ENCODE results near the gene SPRR1B. TPM values are rescaled to one million over a fixed set of nuclear protein-coding genes. Genes with fewer than 3 reads are reported as not detected.

The SPRR1B gene
- total RNA-seq, 2 experiments from 2014 or later = not detected

- no peak for DNase-seq
- intact Hi-C loops (cut with micrococcal nuclease) = no loop called here
- H3K27me3 Mint-ChIP-seq = peaks cover 22% of the 10 kb centered on the region
- no peaks in the 10 kb centered on the region for H3K9me3 Mint-ChIP-seq
- no peaks in the 10 kb centered on the region for H3K36me3 Mint-ChIP-seq
- no peak within 1 kb of the TSS for H3K4me3 Mint-ChIP-seq
- no peak within 1 kb of the TSS for H3K27ac Mint-ChIP-seq
- no peaks in the 10 kb centered on the region for H3K4me1 Mint-ChIP-seq (ENCODE audit: low read depth)
- ChIA-PET CTCF (no interaction called here), POLR2A (no interaction called here)
Measured at GRCh38 chr1:153057375-153057774, 26.4 kb downstream of the SPRR1B start, which contains the start of gene SPRR2A. TSS of gene SPRR2A (minus strand) at chr1:153057512. CDS start at chr1:153056735, 777 bp downstream.

DNA sequence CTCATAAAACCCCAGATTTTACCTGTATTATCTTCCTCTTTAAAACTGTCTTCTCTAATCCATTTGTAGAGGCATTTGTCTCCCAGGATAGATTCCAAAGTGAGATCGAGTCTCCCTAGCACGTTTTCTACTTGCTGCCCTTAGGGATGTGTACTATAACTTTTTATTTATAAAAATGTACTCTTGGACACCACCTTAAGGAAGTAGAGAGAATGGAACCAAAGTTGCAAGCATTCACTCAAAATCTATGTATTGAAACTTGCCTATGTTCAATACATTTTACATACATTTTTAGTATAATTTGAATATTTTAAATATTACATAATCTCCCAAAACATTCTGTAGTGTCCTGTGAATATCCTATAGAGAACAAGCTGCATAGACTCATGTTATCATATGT is 27.2 kb downstream of the SPRR1B start:
- intact Hi-C loops (cut with micrococcal nuclease) = no loop called here
- ChIA-PET CTCF (no interaction called here), POLR2A (no interaction called here)
- Mint-ChIP-seq H3K9me3 (no peaks in the 10 kb centered on the region), H3K4me1 (ENCODE audit: low read depth) (no peaks in the 10 kb centered on the region), H3K27ac (no peak overlapping the region), H3K36me3 (no peaks in the 10 kb centered on the region), H3K4me3 (no peak overlapping the region), H3K27me3 (peaks cover 23% of the 10 kb centered on the region)
- DNase-seq = no peak

- DNase-seq = no peak
- no peak overlapping the region for H3K4me3 Mint-ChIP-seq
- no peaks in the 10 kb centered on the region for H3K4me1 Mint-ChIP-seq (ENCODE audit: low read depth)
- H3K27me3 Mint-ChIP-seq = peaks cover 24% of the 10 kb centered on the region
- no peak overlapping the region for H3K27ac Mint-ChIP-seq
- CTCF ChIA-PET = no interaction called here
- no peaks in the 10 kb centered on the region for H3K9me3 Mint-ChIP-seq
- no peaks in the 10 kb centered on the region for H3K36me3 Mint-ChIP-seq
- POLR2A ChIA-PET = no interaction called here
- intact Hi-C loops (cut with micrococcal nuclease) = no loop called here
Measured at GRCh38 chr1:153058826-153059784, 28.1 kb downstream of the SPRR1B start.

DNA sequence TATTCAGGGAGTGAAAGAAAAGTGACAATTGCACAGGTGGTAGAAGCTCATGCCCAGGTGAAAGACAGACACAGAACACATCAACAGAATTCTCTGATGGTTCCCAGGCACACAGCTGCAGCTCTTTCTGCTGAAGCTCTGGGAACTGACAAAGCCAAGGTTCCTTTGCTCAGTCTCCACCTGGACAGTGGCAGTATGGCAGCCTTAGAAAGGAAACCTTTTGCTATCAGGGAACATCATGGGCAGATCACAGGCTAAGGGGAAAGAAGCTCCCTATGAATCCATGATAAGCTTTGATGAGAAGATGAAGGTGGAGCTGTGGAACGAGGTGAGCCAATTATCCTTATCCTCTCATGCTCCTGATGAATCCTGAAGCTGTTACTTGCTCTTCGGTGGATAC is 39.2 kb downstream of the SPRR1B start:
- Mint-ChIP-seq H3K27ac (no peak overlapping the region), H3K36me3 (no peaks in the 10 kb centered on the region), H3K9me3 (no peaks in the 10 kb centered on the region), H3K27me3 (peaks cover 9% of the 10 kb centered on the region), H3K4me1 (ENCODE audit: low read depth) (no peaks in the 10 kb centered on the region), H3K4me3 (no peak overlapping the region)
- ChIA-PET CTCF (no interaction called here), POLR2A (no interaction called here)
- intact Hi-C loops (cut with micrococcal nuclease) = no loop called here
- DNase-seq = no peak

DNA sequence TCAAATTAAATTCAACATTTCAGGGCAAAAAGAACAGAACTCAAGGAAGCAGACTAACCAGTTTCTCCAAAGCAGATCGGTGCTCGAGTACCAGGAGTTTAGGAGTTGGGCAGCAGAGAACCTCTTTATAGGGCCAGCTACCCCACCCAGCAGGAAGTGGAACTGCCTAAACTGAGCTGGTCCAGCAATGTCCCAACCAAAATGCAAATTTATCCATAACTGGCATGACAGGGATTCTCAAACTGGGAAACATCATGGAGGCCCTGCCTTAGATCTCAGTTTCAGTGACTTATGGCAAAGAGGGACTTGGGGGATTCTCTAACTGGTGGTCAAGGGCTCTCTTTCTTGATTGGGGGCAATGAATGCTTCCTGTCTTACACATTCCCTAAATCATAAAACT is 40.5 kb downstream of the SPRR1B start, which contains the start of gene SPRR2B:
Gene SPRR2B (minus strand): TSS at position 101 of the 400 bp plus-strand sequence. CDS start 772 bp downstream, outside the sequence.
- Mint-ChIP-seq H3K27me3 (peaks cover 2% of the 10 kb centered on the region), H3K36me3 (no peaks in the 10 kb centered on the region), H3K4me1 (ENCODE audit: low read depth) (no peaks in the 10 kb centered on the region), H3K9me3 (no peaks in the 10 kb centered on the region), H3K27ac (no peak within 1 kb of the TSS), H3K4me3 (no peak within 1 kb of the TSS)
- POLR2A ChIA-PET = no interaction called here
- intact Hi-C loops (cut with micrococcal nuclease) = no loop called here
- CTCF ChIA-PET = no interaction called here
- DNase-seq = no peak

GRCh38 chr1:153072806-153073726 is 42.1 kb downstream of the SPRR1B start:
- CTCF ChIA-PET = no interaction called here
- no peak overlapping the region for H3K27ac Mint-ChIP-seq
- H3K9me3 Mint-ChIP-seq = no peaks in the 10 kb centered on the region
- H3K4me1 Mint-ChIP-seq (ENCODE audit: low read depth) = no peaks in the 10 kb centered on the region
- intact Hi-C loops (cut with micrococcal nuclease) = no loop called here
- H3K27me3 Mint-ChIP-seq = peaks cover 5% of the 10 kb centered on the region
- no peak for DNase-seq
- no peaks in the 10 kb centered on the region for H3K36me3 Mint-ChIP-seq
- POLR2A ChIA-PET = no interaction called here
- no peak overlapping the region for H3K4me3 Mint-ChIP-seq

DNA sequence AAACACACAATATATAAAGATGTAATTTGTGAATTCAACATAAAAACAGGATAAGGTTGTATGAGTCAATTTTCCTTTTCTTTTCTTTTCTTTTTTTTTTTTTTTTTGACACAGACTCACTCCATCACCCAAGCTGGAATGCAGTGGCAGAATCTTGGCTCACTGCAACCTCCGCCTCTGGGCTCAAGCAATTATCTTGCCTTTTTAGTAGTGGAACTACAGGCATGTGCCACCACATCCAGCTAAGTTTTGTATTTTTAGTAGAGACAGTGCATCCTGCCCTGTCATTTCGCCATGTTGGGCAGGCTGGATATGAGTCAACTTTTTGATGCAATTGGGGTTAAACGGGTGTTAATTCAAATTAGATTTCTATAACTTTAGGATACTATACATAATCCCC is 50.7 kb downstream of the SPRR1B start:
- POLR2A ChIA-PET = no interaction called here
- H3K4me3 Mint-ChIP-seq = no peak overlapping the region
- no peaks in the 10 kb centered on the region for H3K4me1 Mint-ChIP-seq (ENCODE audit: low read depth)
- no peaks in the 10 kb centered on the region for H3K36me3 Mint-ChIP-seq
- CTCF ChIA-PET = no interaction called here
- peaks cover 18% of the 10 kb centered on the region for H3K27me3 Mint-ChIP-seq
- intact Hi-C loops (cut with micrococcal nuclease) = no loop called here
- peaks cover 6% of the 10 kb centered on the region for H3K9me3 Mint-ChIP-seq
- no peak for DNase-seq
- no peak overlapping the region for H3K27ac Mint-ChIP-seq

Other genes starting within 250 kb of the SPRR1B start
- gene LCE1E, start 244.9 kb upstream of the SPRR1B start, total RNA-seq = not detected
- gene LCE1D, start 234.5 kb upstream of the SPRR1B start, total RNA-seq = not detected
- not detected for gene LCE1C, start 224.6 kb upstream of the SPRR1B start, total RNA-seq
- gene LCE1B, start 219.2 kb upstream of the SPRR1B start, total RNA-seq = not detected
- not detected for gene LCE1A, start 203.7 kb upstream of the SPRR1B start, total RNA-seq
- not detected for gene LCE6A, start 188.3 kb upstream of the SPRR1B start, total RNA-seq
- gene LCE7A, start 171.2 kb upstream of the SPRR1B start, total RNA-seq = not detected
- not detected for gene SMCP, start 152.9 kb upstream of the SPRR1B start, total RNA-seq
- not detected for gene IVL, start 122.7 kb upstream of the SPRR1B start, total RNA-seq
- not detected for gene SPRR5, start 84.0 kb upstream of the SPRR1B start, total RNA-seq
- gene SPRR4, start 60.6 kb upstream of the SPRR1B start, total RNA-seq = not detected
- not detected for gene SPRR1A, start 47.1 kb upstream of the SPRR1B start, total RNA-seq
- gene SPRR3, start 29.5 kb upstream of the SPRR1B start, total RNA-seq = not detected
- gene SPRR2D, start 9.9 kb downstream of the SPRR1B start, total RNA-seq = not detected
- not detected for gene SPRR2A, start 26.3 kb downstream of the SPRR1B start, total RNA-seq
- not detected for gene SPRR2B, start 40.4 kb downstream of the SPRR1B start, total RNA-seq
- not detected for gene SPRR2E, start 63.3 kb downstream of the SPRR1B start, total RNA-seq
- not detected for gene SPRR2F, start 82.3 kb downstream of the SPRR1B start, total RNA-seq
- not detected for gene SPRR2G, start 119.7 kb downstream of the SPRR1B start, total RNA-seq
- gene LELP1, start 172.2 kb downstream of the SPRR1B start, total RNA-seq = not detected
- gene PRR9, start 186.4 kb downstream of the SPRR1B start, total RNA-seq = not detected
- under 1 TPM in 1 of 2 experiments, not detected in 1; 0.19 TPM for gene LORICRIN, start 228.5 kb downstream of the SPRR1B start, total RNA-seq

Measured in activated CD4-positive, alpha-beta memory T cell treated with anti-CD3 and anti-CD28 coated beads for 36 hours (primary cell).